NCI-H187 treated with DMSO at 0.1 percent for 48 hours (cell line): ENCODE results near the gene HMGB2.

Experiments
- DNase-seq: peaks from one replicate; lab custom pipeline; 2025; lab: John Stamatoyannopoulos, UW

Gene HMGB2

DNA sequence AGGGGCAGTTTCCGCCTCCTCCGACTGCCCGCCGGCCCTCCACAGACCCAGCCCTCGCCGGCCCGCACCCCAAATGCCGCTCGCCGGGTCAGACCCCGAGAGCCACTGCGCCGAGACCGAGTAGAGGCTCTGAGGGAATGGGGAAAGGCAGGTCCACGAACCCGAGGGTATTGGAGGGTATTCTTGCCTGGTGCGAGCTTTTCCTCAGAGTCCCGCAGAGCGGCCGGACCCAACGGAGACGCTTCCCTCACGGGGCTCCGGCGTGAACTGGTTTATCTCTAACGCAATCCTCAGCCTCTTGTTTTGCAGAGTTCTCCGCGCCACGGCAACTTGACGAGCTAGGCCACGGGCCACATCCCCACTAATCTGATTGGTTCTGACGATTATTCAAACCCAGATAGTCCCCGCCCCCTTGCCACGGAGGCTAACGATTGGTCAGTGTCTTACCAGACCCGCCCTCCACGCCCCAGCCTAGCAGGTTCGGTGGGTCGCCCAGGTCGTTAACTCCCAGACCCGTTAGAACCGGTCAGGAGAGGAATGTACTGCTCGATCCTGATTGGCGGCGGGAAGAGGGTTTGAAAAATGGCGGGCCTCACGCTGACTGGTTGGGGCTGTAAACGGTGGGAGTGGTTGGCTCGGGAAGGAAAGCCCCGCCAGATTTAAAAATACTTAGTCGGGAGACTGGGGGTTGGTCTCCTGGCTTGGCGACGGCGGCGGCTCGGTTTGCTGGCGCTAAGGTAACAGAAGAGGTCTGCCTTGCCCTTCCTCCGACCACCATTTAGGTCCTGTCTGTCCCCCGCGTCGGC lies at the start of gene HMGB2:
TSS of gene HMGB2 (minus strand) at position 274 of the 806 bp plus-strand sequence. CDS start 709 bp downstream, outside the sequence.
- peak; percentile 91 for DNase-seq

DNA sequence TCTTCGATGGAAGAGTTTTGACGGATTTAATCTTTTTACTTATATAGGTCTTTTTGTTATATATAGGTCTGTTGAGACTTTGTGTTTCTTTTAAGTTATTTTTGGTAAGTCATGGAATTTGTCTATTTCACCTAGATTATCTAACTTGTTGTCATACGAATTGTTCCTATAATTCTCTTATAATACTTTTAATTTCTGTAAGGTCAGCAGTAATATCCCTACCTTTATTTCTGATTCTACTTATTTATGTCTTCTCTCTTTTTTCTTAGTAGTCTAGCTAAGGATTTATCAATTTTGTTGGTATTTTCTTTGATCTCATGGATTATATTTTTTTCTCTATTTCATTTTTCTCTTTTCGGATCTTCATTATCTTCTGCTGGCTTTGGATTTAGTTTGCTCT lies 48.2 kb upstream of the HMGB2 start:
- no peak for DNase-seq

- DNase-seq, result no peak
These were observed 47.5 kb upstream of the HMGB2 start for GRCh38 chr4:173381610-173382009.

GRCh38 chr4:173380987-173381386 lies 46.8 kb upstream of the HMGB2 start:
- DNase-seq, result no peak

- DNase-seq, result no peak
These were observed 45.8 kb upstream of the HMGB2 start for GRCh38 chr4:173379929-173380328.

DNA sequence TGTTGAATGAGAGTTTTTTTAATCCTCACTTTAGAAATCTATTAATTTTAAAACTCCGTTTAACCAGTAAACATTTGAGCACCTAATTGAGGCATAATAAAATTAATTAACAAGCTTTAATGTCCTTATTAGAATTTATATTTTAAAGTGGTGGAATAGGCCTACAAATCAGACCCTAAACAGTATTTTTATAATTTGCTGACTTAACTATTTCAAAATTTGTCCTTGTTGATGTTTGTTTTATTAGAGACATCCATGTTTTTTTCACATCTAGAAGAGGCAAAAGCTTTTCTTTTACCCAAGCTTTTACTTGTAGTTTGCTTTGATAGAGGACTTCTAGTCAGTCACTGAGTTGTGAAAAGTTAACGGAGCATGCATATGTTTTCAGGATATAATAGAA lies 40.4 kb upstream of the HMGB2 start:
- DNase-seq, result no peak

DNA sequence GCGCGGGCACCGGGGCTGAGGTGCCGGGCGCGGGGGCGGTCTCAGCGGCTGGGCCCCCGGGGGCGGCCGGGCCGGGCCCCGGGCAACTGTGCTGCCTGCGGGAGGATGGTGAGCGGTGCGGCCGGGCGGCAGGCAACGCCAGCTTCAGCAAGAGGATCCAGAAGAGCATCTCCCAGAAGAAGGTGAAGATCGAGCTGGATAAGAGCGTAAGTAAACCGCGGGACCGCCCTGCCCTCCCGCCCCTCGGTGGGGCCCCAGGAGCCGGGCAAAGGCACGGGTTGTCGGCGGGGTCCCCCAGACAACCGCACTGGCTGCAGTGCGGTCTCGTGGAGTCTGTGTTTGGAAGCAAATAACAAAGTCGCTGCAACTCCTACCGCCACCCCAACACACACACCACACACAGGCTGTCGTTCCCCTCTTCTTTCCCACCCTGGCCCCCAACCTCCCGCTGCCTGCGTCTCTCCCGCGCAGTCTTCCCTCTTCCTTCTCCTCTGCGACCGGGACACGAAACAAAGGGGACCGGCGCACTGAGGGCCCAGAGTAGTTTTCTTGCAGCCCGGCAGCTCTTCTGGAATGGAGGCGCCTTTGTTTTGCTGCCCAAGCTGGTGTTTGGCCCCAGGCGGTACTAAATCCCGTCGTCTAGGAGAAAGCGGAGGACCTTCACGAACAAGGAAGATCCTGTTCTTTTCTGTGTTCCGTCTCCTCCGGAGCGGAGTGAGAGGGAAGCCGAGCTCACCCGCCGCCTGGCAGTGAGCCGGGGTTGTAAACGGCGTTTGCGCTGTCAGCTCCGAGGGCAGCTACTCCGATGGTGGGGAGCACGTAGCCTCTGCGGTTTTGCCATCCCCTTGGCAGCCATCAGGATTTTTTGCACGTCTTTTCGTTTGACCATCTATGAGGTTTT lies 37.4 kb upstream of the HMGB2 start:
- no peak for DNase-seq

GRCh38 chr4:173370477-173371291 lies 36.5 kb upstream of the HMGB2 start, which contains the start of gene SAP30:
Gene SAP30 (plus strand): TSS chr4:173370954. CDS start chr4:173371183, 229 bp downstream.
- peak; percentile 63 for DNase-seq

DNA sequence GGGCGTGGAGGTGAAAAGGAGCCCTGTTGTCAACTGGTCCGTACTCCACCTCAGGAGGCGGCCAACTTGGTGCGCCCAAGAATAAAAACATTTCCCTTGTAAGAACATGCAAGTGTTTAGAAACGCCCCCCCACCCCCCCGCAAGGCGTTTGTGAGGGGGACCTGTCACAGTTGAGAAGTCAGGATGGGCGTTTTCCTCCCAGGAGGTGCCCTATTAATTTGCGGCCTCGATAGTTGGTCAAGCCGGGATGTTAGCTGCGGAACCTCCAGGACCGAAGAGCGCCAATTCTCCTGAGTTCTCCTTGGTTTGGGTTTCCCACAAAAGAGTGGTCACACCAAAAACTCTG lies 35.9 kb upstream of the HMGB2 start:
- DNase-seq, result no peak

DNA sequence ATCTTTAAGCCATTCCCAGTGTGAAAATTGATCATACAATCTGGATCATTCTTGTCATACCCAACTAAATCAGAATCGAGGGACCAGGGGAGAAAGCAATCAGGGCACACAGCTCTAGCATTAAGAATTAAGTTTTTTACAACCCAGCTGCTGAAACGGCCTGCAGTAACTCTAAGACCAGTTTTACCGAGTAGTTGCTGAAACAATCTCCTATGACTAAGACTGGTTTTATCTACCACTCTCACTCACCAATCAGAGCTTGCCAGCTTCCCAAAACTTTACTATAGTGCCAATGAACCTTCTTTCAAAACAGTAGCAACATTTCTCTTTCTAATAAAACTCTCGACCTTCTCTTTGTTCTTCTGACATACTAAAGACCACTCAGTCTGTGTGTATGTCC lies 33.8 kb upstream of the HMGB2 start:
- DNase-seq, result no peak

DNA sequence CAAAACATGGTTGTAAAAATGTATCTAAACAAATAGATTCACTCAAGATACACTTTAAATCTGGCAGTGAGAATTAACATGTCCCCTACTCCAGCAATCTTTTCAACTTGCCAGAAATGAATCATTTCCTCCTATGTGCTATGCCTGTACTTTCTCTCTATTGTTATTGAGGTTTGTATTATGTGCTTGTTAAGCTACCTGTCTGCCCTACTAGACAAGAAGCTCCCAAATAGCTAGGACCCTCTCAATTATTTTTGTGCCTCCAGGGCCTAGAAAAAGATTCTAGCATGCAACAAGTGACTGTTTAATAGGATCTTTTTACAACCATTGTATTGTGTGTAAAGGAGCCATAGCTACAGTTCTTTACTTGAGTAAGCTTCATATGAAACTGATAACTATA lies 33.1 kb upstream of the HMGB2 start:
- DNase-seq, result no peak

GRCh38 chr4:173365359-173365996 lies 31.3 kb upstream of the HMGB2 start:
- DNase-seq, result no peak

DNA sequence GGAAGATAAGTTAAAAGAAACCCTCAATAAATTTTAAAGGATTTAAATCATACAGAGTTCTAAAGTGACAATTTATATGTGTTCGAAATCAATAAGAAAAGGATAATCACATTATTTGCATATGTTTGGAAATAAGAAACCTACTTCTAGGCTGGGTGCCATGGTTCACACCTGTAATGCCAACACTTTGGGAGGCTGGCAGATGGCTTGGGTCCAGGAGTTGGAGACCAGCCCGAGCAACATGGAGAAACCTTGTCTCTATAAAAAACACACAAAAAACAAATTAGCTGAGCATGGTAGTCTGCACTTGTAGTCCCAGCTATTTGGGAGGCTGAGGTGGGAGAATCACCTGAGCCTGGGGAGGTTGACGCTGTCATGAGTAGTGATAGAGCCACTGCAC lies 28.5 kb upstream of the HMGB2 start:
- no peak for DNase-seq

- no peak for DNase-seq
These were observed 26.5 kb upstream of the HMGB2 start for GRCh38 chr4:173360587-173361221.

GRCh38 chr4:173357939-173358338 lies 23.8 kb upstream of the HMGB2 start:
- peak; percentile 43 for DNase-seq

- DNase-seq, result no peak
These were observed 13.3 kb upstream of the HMGB2 start for GRCh38 chr4:173347467-173347866.

GRCh38 chr4:173346074-173346473 lies 11.9 kb upstream of the HMGB2 start:
- DNase-seq, result no peak

GRCh38 chr4:173345648-173346047 lies 11.5 kb upstream of the HMGB2 start:
- no peak for DNase-seq

DNA sequence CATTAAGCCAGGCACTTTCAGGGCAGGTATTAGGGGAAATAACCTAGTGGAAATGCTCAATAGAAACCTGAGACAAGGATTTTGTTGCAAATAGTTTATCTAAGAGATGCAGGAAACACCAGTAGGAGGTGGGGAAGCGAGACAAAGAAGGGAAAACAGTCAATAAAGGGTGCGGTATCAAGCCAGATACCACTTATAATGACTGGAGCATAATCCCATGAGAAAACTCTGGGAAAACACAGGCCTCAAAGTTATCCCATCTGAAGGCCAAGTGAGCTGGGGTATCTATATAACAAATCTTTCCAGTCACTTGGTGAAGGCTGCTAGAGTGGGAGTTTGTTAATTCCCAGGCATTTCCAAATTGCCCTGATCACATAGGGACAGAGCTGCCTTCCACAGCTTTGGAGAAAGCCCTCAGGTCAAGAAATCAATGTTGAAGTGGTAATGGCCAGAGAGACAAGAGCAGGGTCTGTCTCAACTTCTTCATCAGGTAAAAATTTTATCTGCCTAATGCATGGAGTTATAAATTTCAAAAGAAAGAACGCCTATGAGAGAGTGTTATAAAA lies 9.8 kb upstream of the HMGB2 start:
- DNase-seq, result no peak

DNA sequence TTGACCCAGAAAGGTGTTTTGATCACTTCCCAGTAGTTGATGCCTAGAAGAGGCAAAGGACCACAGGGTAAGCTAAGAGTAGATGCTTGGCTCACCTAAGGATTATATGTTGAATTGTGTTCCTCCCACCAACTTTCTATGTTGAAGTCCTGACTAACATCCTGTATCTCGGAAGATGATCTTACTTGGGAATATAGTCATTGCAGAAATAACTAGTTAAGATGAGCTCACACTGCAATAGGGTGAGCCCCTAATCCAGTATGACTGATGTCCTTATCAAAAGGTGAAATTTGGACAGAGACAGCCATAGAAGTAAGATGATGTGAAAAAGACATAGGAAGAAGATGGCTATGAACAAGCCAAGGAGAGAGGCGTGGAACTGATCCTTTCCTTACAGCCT lies 3.3 kb upstream of the HMGB2 start:
- no peak for DNase-seq
